ENCODE results near the gene TENM4. TPM values are rescaled to one million over a fixed set of nuclear protein-coding genes. Genes with fewer than 3 reads are reported as not detected.

Gene TENM4
- total and polyA plus RNA-seq, 4 donors: 24.8 to 70.5 (median 38.1) TPM

- no peak for DNase-seq (ENCODE audit: low read depth in 4 of 6, low spot score in 6 of 6)
- no peak overlapping the region for H3K27ac ChIP-seq (ENCODE audit: low read depth, low read length)
Observed at GRCh38 chr11:79472819-79473529, 32.1 kb upstream of the TENM4 start.

GRCh38 chr11:79471071-79471844 lies 30.4 kb upstream of the TENM4 start:
- 41% methylated on average over 6 of the region's 7 CpGs for WGBS (ENCODE audit: insufficient coverage)

More at GRCh38 chr11:79472819-79473529, 32.1 kb upstream of the TENM4 start:
- H3K4me3 ChIP-seq (ENCODE audit: low read depth, low read length): no peak overlapping the region
- no peaks in the 10 kb centered on the region for H3K36me3 ChIP-seq (ENCODE audit: control insufficient read depth, insufficient read depth, low read length)
- WGBS (ENCODE audit: insufficient coverage): 77% methylated on average over 3 of the region's 8 CpGs
- H3K9me3 ChIP-seq (ENCODE audit: control insufficient read depth, insufficient read depth, low read length): no peaks in the 10 kb centered on the region
- H3K4me1 ChIP-seq (ENCODE audit: control insufficient read depth, insufficient read depth, low read length): no peaks in the 10 kb centered on the region
- H3K27me3 ChIP-seq (ENCODE audit: control insufficient read depth, insufficient read depth, low read length): no peaks in the 10 kb centered on the region

GRCh38 chr11:79470161-79470560 lies 29.3 kb upstream of the TENM4 start:
- Histone ChIP-seq H3K27me3 (ENCODE audit: control insufficient read depth, insufficient read depth, low read length) (no peaks in the 10 kb centered on the region), H3K9me3 (ENCODE audit: control insufficient read depth, insufficient read depth, low read length) (no peaks in the 10 kb centered on the region), H3K4me3 (ENCODE audit: low read depth, low read length) (no peak overlapping the region), H3K27ac (ENCODE audit: low read depth, low read length) (no peak overlapping the region), H3K4me1 (ENCODE audit: control insufficient read depth, insufficient read depth, low read length) (no peaks in the 10 kb centered on the region), H3K36me3 (ENCODE audit: control insufficient read depth, insufficient read depth, low read length) (no peaks in the 10 kb centered on the region)
- WGBS (ENCODE audit: insufficient coverage): 80% methylated on average over 1 of the region's 2 CpGs
- DNase-seq (ENCODE audit: low read depth in 4 of 6, low spot score in 6 of 6): peak in 1 of 6 donors; percentile 50

More at GRCh38 chr11:79471071-79471844, 30.4 kb upstream of the TENM4 start:
- Histone ChIP-seq H3K4me3 (ENCODE audit: low read depth, low read length) (no peak overlapping the region), H3K27ac (ENCODE audit: low read depth, low read length) (no peak overlapping the region), H3K27me3 (ENCODE audit: control insufficient read depth, insufficient read depth, low read length) (no peaks in the 10 kb centered on the region), H3K36me3 (ENCODE audit: control insufficient read depth, insufficient read depth, low read length) (no peaks in the 10 kb centered on the region), H3K9me3 (ENCODE audit: control insufficient read depth, insufficient read depth, low read length) (no peaks in the 10 kb centered on the region), H3K4me1 (ENCODE audit: control insufficient read depth, insufficient read depth, low read length) (no peaks in the 10 kb centered on the region)
- no peak for DNase-seq (ENCODE audit: low read depth in 4 of 6, low spot score in 6 of 6)

DNA sequence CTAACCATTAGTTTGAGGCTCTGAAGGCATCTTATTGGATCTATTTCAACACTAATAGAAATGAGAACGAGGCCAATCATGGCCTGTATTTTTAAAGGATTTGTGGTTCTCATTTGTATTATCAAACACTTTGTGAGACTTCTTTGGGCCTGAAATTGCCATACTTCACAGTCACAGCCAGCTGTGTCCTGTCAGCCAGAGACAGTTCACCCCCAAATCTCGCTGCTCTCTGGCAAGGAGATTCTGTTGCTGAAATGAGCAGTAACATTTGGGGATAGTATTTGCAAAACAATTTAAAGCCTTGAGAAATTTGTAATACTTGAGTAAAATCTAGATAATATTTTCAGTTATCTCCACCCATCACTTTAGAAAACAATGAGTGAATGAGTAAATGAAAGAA lies 26.9 kb upstream of the TENM4 start:
- H3K36me3 ChIP-seq (ENCODE audit: control insufficient read depth, insufficient read depth, low read length): no peaks in the 10 kb centered on the region
- H3K9me3 ChIP-seq (ENCODE audit: control insufficient read depth, insufficient read depth, low read length): no peaks in the 10 kb centered on the region
- no peak for DNase-seq (ENCODE audit: low read depth in 4 of 6, low spot score in 6 of 6)
- WGBS (ENCODE audit: insufficient coverage): no CpG with 5 or more reads among the region's 2 CpGs
- H3K4me3 ChIP-seq (ENCODE audit: low read depth, low read length): no peak overlapping the region
- no peaks in the 10 kb centered on the region for H3K27me3 ChIP-seq (ENCODE audit: control insufficient read depth, insufficient read depth, low read length)
- no peaks in the 10 kb centered on the region for H3K4me1 ChIP-seq (ENCODE audit: control insufficient read depth, insufficient read depth, low read length)
- H3K27ac ChIP-seq (ENCODE audit: low read depth, low read length): no peak overlapping the region

DNA sequence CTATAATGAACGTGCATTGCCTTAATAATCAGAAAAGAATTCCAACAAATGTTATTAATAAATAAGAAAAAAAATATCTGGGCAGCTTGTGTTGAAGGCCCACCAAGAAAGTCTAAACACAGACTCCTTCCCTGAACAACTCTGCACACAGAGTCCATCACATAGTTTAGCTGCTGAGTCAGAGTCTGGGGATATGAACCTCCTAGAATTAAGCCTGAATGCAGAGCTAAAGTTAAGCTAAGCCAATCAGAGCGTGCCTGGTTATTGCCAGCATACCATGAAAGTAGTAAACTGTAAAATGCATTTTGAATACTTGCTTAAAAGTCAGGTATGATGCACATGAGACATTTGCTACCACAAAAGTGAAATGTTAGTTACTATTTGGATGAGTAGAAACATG lies 25.6 kb upstream of the TENM4 start:
- no peaks in the 10 kb centered on the region for H3K9me3 ChIP-seq (ENCODE audit: control insufficient read depth, insufficient read depth, low read length)
- no CpG with 5 or more reads among the region's 2 CpGs for WGBS (ENCODE audit: insufficient coverage)
- H3K27ac ChIP-seq (ENCODE audit: low read depth, low read length): no peak overlapping the region
- no peak overlapping the region for H3K4me3 ChIP-seq (ENCODE audit: low read depth, low read length)
- H3K27me3 ChIP-seq (ENCODE audit: control insufficient read depth, insufficient read depth, low read length): no peaks in the 10 kb centered on the region
- H3K4me1 ChIP-seq (ENCODE audit: control insufficient read depth, insufficient read depth, low read length): no peaks in the 10 kb centered on the region
- H3K36me3 ChIP-seq (ENCODE audit: control insufficient read depth, insufficient read depth, low read length): no peaks in the 10 kb centered on the region
- no peak for DNase-seq (ENCODE audit: low read depth in 4 of 6, low spot score in 6 of 6)

- WGBS (ENCODE audit: insufficient coverage): 100% methylated on average over 1 of the region's 2 CpGs
- DNase-seq (ENCODE audit: low read depth in 4 of 6, low spot score in 6 of 6): no peak
- Histone ChIP-seq H3K27ac (ENCODE audit: low read depth, low read length) (no peak overlapping the region), H3K9me3 (ENCODE audit: control insufficient read depth, insufficient read depth, low read length) (no peaks in the 10 kb centered on the region), H3K36me3 (ENCODE audit: control insufficient read depth, insufficient read depth, low read length) (no peaks in the 10 kb centered on the region), H3K4me3 (ENCODE audit: low read depth, low read length) (no peak overlapping the region), H3K27me3 (ENCODE audit: control insufficient read depth, insufficient read depth, low read length) (no peaks in the 10 kb centered on the region), H3K4me1 (ENCODE audit: control insufficient read depth, insufficient read depth, low read length) (no peaks in the 10 kb centered on the region)
Observed at GRCh38 chr11:79465160-79465559, 24.3 kb upstream of the TENM4 start.

GRCh38 chr11:79461666-79462645 lies 21.1 kb upstream of the TENM4 start:
- H3K27me3 ChIP-seq (ENCODE audit: control insufficient read depth, insufficient read depth, low read length): no peaks in the 10 kb centered on the region
- H3K4me3 ChIP-seq (ENCODE audit: low read depth, low read length): no peak overlapping the region
- peak in 1 of 6 donors; percentile 30 for DNase-seq (ENCODE audit: low read depth in 4 of 6, low spot score in 6 of 6)
- H3K4me1 ChIP-seq (ENCODE audit: control insufficient read depth, insufficient read depth, low read length): no peaks in the 10 kb centered on the region
- WGBS (ENCODE audit: insufficient coverage): no CpG with 5 or more reads among the region's 7 CpGs
- no peaks in the 10 kb centered on the region for H3K36me3 ChIP-seq (ENCODE audit: control insufficient read depth, insufficient read depth, low read length)
- no peak overlapping the region for H3K27ac ChIP-seq (ENCODE audit: low read depth, low read length)
- no peaks in the 10 kb centered on the region for H3K9me3 ChIP-seq (ENCODE audit: control insufficient read depth, insufficient read depth, low read length)

GRCh38 chr11:79461144-79461543 lies 20.3 kb upstream of the TENM4 start:
- Histone ChIP-seq H3K4me1 (ENCODE audit: control insufficient read depth, insufficient read depth, low read length) (peaks cover 2% of the 10 kb centered on the region), H3K9me3 (ENCODE audit: control insufficient read depth, insufficient read depth, low read length) (no peaks in the 10 kb centered on the region), H3K27ac (ENCODE audit: low read depth, low read length) (no peak overlapping the region), H3K4me3 (ENCODE audit: low read depth, low read length) (no peak overlapping the region), H3K36me3 (ENCODE audit: control insufficient read depth, insufficient read depth, low read length) (no peaks in the 10 kb centered on the region), H3K27me3 (ENCODE audit: control insufficient read depth, insufficient read depth, low read length) (no peaks in the 10 kb centered on the region)
- DNase-seq (ENCODE audit: low read depth in 4 of 6, low spot score in 6 of 6): peak in 4 of 6 donors; percentile 21 to 83 (median 50)
- WGBS (ENCODE audit: insufficient coverage): no CpG with 5 or more reads among the region's 2 CpGs

GRCh38 chr11:79458709-79459108 lies 17.9 kb upstream of the TENM4 start:
- Histone ChIP-seq H3K36me3 (ENCODE audit: control insufficient read depth, insufficient read depth, low read length) (no peaks in the 10 kb centered on the region), H3K9me3 (ENCODE audit: control insufficient read depth, insufficient read depth, low read length) (no peaks in the 10 kb centered on the region), H3K4me1 (ENCODE audit: control insufficient read depth, insufficient read depth, low read length) (peaks cover 2% of the 10 kb centered on the region), H3K27me3 (ENCODE audit: control insufficient read depth, insufficient read depth, low read length) (no peaks in the 10 kb centered on the region), H3K4me3 (ENCODE audit: low read depth, low read length) (no peak overlapping the region), H3K27ac (ENCODE audit: low read depth, low read length) (no peak overlapping the region)
- WGBS (ENCODE audit: insufficient coverage): 35% methylated on average over 2 of the region's 5 CpGs
- DNase-seq (ENCODE audit: low read depth in 4 of 6, low spot score in 6 of 6): no peak
